ENCODE results near the gene MGA. TPM values are rescaled to one million over a fixed set of nuclear protein-coding genes. Genes with fewer than 3 reads are reported as not detected.

MGA gene
- total RNA-seq, 6 donors from 2014 or later = 22.8 to 54.5 (median 33.4) TPM

GRCh38 chr15:41774062-41774881 is 114.1 kb downstream of the MGA start, which contains the start of gene MAPKBP1:
TSS of gene MAPKBP1 (plus strand) at chr15:41774484. CDS start at chr15:41775276, 792 bp downstream.
- WGBS, 2 donors = 0 to 1% methylated on average over 42 to 44 of the region's 62 CpGs
- no peaks in the 10 kb centered on the region for H3K9me3 ChIP-seq
- H3K27ac ChIP-seq = peak within 1 kb of the TSS; percentile 78 to 92 (median 88)
- no peaks in the 10 kb centered on the region for H3K27me3 ChIP-seq
- H3K4me1 ChIP-seq = peaks cover 30 to 49% (median 35%) of the 10 kb centered on the region in 4 donors
- peak; percentile 98 to 99 for ATAC-seq (ENCODE audit: low FRiP score in 2 of 2)
- no peaks in the 10 kb centered on the region for H3K36me3 ChIP-seq
- peak; percentile 99 to 100 for DNase-seq
- peak within 1 kb of the TSS; percentile 64 to 81 (median 73) for H3K4me3 ChIP-seq
- TF ChIP-seq EP300 (IDR thresholded peaks at IDR 0.05) (peak in 1 of 4 donors; percentile 85), POLR2AphosphoS5 (IDR thresholded peaks at IDR 0.05) (peak; percentile 70 to 93), CTCF (IDR thresholded peaks at IDR 0.05) (peak; percentile 47 to 84 (median 74)), POLR2A (IDR thresholded peaks at IDR 0.05) (peak; percentile 9 to 79 (median 18))

GRCh38 chr15:41774882-41775417 is 114.7 kb downstream of the MGA start:
- 11 to 12% methylated on average over 16 to 19 of the region's 19 CpGs for WGBS, 2 donors
- ATAC-seq (ENCODE audit: low FRiP score in 2 of 2) (peak; percentile 16 to 51), DNase-seq (no peak)
- H3K27me3 ChIP-seq = no peaks in the 10 kb centered on the region
- no peaks in the 10 kb centered on the region for H3K9me3 ChIP-seq
- peaks cover 30 to 50% (median 38%) of the 10 kb centered on the region in 4 donors for H3K4me1 ChIP-seq
- H3K27ac ChIP-seq = peak overlapping the region; percentile 78 to 92 (median 88)
- TF ChIP-seq POLR2AphosphoS5 (IDR thresholded peaks at IDR 0.05) (no peak), CTCF (IDR thresholded peaks at IDR 0.05) (no peak), POLR2A (IDR thresholded peaks at IDR 0.05) (no peak), EP300 (IDR thresholded peaks at IDR 0.05) (no peak)
- H3K4me3 ChIP-seq = peak overlapping the region; percentile 64 to 81 (median 73)
- H3K36me3 ChIP-seq = no peaks in the 10 kb centered on the region

- Histone ChIP-seq H3K36me3 (no peaks in the 10 kb centered on the region), H3K4me3 (peak overlapping the region; percentile 64 to 81 (median 73)), H3K4me1 (peaks cover 37 to 57% (median 45%) of the 10 kb centered on the region in 4 donors), H3K9me3 (no peaks in the 10 kb centered on the region), H3K27ac (no peak overlapping the region), H3K27me3 (no peaks in the 10 kb centered on the region)
- TF ChIP-seq EP300 (IDR thresholded peaks at IDR 0.05) (no peak), POLR2A (IDR thresholded peaks at IDR 0.05) (no peak), POLR2AphosphoS5 (IDR thresholded peaks at IDR 0.05) (no peak), CTCF (IDR thresholded peaks at IDR 0.05) (no peak)
- 49 to 51% methylated on average over 2 of the region's 2 CpGs for WGBS, 2 donors
- DNase-seq (no peak), ATAC-seq (ENCODE audit: low FRiP score in 2 of 2) (no peak)
Observed at GRCh38 chr15:41775651-41776050, 115.4 kb downstream of the MGA start.

- DNase-seq = no peak
- no peak for TF ChIP-seq POLR2AphosphoS5 (IDR thresholded peaks at IDR 0.05)
- TF ChIP-seq POLR2A (IDR thresholded peaks at IDR 0.05) = no peak
- TF ChIP-seq CTCF (IDR thresholded peaks at IDR 0.05) = no peak
- TF ChIP-seq EP300 (IDR thresholded peaks at IDR 0.05) = no peak
- no peaks in the 10 kb centered on the region for H3K27me3 ChIP-seq
- 65 to 78% methylated on average over 1 of the region's 1 CpG for WGBS, 2 donors
- no peak overlapping the region for H3K27ac ChIP-seq
- H3K36me3 ChIP-seq = no peaks in the 10 kb centered on the region
- H3K4me1 ChIP-seq = peaks cover 40 to 59% (median 49%) of the 10 kb centered on the region in 4 donors
- no peak for ATAC-seq (ENCODE audit: low FRiP score in 2 of 2)
- no peak overlapping the region for H3K4me3 ChIP-seq
- no peaks in the 10 kb centered on the region for H3K9me3 ChIP-seq
Observed at GRCh38 chr15:41777421-41777973, 117.3 kb downstream of the MGA start.

Measured in upper lobe of left lung (tissue), 6 donors.